ENCODE data around the gene SMG7.

- TF ChIP-seq CTCF (IDR thresholded peaks at IDR 0.05) (no peak), POLR2A (IDR thresholded peaks at IDR 0.05) (no peak)
Measured at GRCh38 chr1:183505454-183506089, 33.3 kb downstream of the SMG7 start.
